Ectodermal cell (in vitro differentiated cells): ENCODE results near the gene PLEKHA1.
A peak's percentile ranks its signal among the peaks of the same experiment; 100 is the strongest.

ENCODE experiments used
- H3K27ac ChIP-seq: 2 replicates; pipeline ENCODE4 v1.7.0; 2013; ENCODE audit warnings: mild to moderate bottlenecking, low read depth, low read length; ENCODE audit not compliant: insufficient read depth, poor library complexity, severe bottlenecking
- H3K27me3 ChIP-seq: 2 replicates; pipeline ENCODE4 v1.7.0; 2013; ENCODE audit warnings: mild to moderate bottlenecking, low read length; ENCODE audit not compliant: insufficient read depth, control insufficient read depth, poor library complexity, severe bottlenecking
- H3K36me3 ChIP-seq: one replicate; pipeline ENCODE4 v1.7.0; 2013; ENCODE audit warnings: low read length; ENCODE audit not compliant: control insufficient read depth, insufficient read depth
- H3K4me1 ChIP-seq: one replicate; pipeline ENCODE4 v1.7.0; 2013; ENCODE audit warnings: low read length; ENCODE audit not compliant: control insufficient read depth, insufficient read depth
- H3K4me3 ChIP-seq: 2 replicates; pipeline ENCODE4 v1.7.0; 2013; ENCODE audit warnings: low read depth, low read length, control low read depth; ENCODE audit not compliant: insufficient read depth
- H3K9me3 ChIP-seq: 2 replicates; pipeline ENCODE4 v1.7.0; 2013; ENCODE audit warnings: mild to moderate bottlenecking, low read length, moderate library complexity; ENCODE audit not compliant: control insufficient read depth
- WGBS, 2 experiments: methylation state at CpG; one replicate each; pipeline ENCODE4 v1.1.7; 2013; ENCODE audit warnings: missing lambda C conversion rate in 2 of 2; 5-methylcytosine and 5-hydroxymethylcytosine counted together

PLEKHA1 gene

DNA sequence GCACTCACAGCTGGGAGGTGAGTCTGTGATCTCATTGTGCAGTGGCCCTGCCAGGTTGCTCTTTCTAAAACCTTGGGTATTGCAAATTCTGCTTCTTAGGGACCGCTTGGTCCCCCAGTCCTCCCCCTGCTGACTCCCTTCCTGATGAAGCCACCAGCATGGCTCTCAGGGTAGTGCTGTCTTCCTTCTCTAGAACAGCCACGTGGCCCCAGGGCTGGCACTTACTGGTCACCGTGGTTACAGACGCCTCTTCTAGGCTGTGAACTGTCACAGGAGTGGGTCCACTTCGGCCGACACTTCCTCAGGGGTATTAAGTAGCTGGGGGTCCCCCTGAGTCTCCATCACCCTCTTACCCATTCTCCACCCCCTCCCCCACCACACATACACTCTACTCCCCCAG is 84.2 kb downstream of the PLEKHA1 start:
- WGBS, 2 experiments: 70 to 82% methylated on average over 6 of the region's 6 CpGs
- no peaks in the 10 kb centered on the region for H3K9me3 ChIP-seq
- H3K27me3 ChIP-seq: peaks cover 61% of the 10 kb centered on the region
- H3K36me3 ChIP-seq: no peaks in the 10 kb centered on the region
- H3K4me1 ChIP-seq: peaks cover 12% of the 10 kb centered on the region
- no peak overlapping the region for H3K4me3 ChIP-seq
- H3K27ac ChIP-seq: no peak overlapping the region

DNA sequence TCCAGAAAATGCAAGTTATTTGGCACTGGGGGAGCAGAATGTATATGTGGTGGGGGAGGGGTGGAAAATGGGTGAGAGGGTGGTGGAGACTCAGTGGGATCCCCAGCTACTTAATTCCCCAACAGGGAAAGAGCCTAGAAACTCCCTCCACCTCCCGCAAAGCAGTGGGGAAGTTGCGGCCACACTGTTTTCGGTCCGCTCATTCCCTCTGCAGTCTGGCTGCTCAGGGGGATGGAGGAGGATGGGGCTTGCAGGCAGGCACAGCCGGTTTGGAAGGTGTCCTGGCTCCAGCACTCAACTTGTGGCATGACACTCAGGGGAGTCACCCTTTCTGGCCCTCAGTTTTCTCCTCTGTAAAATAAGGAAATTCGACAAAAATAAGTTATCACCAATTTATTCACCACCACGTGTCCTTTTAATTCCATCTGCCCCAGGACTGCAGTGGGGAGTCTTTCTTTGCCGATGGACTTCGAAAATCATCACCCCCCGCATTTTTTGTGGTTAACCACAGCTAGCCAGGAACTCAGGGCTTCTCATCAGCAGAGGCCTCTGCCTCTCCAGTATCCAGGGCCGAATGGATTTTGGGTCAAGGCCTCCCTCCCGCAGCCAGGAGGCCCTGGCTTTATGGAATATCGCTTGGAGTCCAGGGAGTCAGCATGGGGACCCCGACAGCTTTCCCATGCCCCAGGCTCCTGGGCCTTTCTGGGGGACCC is 85.2 kb downstream of the PLEKHA1 start:
- whole genome bisulfite sequencing, 2 experiments: 63 to 64% methylated on average over 14 of the region's 14 CpGs
- Histone ChIP-seq H3K4me1 (peaks cover 12% of the 10 kb centered on the region), H3K36me3 (no peaks in the 10 kb centered on the region), H3K27ac (no peak overlapping the region), H3K9me3 (no peaks in the 10 kb centered on the region), H3K27me3 (peaks cover 71% of the 10 kb centered on the region), H3K4me3 (no peak overlapping the region)

DNA sequence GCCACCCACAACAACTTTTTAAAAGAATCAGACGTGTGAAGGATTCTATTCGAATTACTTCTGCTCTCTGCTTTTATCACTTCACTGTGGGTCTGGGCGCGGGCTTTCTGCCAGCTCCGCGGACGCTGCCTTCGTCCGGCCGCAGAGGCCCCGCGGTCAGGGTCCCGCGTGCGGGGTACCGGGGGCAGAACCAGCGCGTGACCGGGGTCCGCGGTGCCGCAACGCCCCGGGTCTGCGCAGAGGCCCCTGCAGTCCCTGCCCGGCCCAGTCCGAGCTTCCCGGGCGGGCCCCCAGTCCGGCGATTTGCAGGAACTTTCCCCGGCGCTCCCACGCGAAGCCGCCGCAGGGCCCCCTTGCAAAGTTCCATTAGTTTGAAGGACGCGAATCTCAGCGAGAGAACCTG is 86.4 kb downstream of the PLEKHA1 start:
- 5 to 6% methylated on average over 40 of the region's 40 CpGs for WGBS, 2 experiments
- Histone ChIP-seq H3K36me3 (no peaks in the 10 kb centered on the region), H3K27me3 (peaks cover 83% of the 10 kb centered on the region), H3K4me3 (peak overlapping the region; percentile 40), H3K4me1 (peaks cover 12% of the 10 kb centered on the region), H3K9me3 (no peaks in the 10 kb centered on the region), H3K27ac (no peak overlapping the region)

DNA sequence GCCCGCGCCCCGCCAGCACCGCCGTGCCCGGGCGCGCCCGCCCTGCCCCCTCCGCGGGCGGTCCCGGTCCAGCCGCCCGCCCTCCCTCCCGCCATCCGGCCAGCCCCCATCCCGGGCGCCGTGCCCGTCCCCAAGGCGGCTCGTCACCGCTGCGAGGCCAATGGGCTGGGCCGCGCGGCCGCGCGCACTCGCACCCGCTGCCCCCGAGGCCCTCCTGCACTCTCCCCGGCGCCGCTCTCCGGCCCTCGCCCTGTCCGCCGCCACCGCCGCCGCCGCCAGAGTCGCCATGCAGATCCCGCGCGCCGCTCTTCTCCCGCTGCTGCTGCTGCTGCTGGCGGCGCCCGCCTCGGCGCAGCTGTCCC is 86.8 kb downstream of the PLEKHA1 start, which contains the start of gene HTRA1:
TSS of gene HTRA1 (plus strand) at position 187 of the 362 bp plus-strand sequence. CDS start at position 287, 100 bp downstream.
- peaks cover 83% of the 10 kb centered on the region for H3K27me3 ChIP-seq
- H3K9me3 ChIP-seq: no peaks in the 10 kb centered on the region
- no peak within 1 kb of the TSS for H3K27ac ChIP-seq
- H3K4me3 ChIP-seq: peak within 1 kb of the TSS; percentile 40
- 0% methylated on average over 55 to 56 of the region's 56 CpGs for WGBS, 2 experiments
- H3K36me3 ChIP-seq: no peaks in the 10 kb centered on the region
- H3K4me1 ChIP-seq: peaks cover 12% of the 10 kb centered on the region

DNA sequence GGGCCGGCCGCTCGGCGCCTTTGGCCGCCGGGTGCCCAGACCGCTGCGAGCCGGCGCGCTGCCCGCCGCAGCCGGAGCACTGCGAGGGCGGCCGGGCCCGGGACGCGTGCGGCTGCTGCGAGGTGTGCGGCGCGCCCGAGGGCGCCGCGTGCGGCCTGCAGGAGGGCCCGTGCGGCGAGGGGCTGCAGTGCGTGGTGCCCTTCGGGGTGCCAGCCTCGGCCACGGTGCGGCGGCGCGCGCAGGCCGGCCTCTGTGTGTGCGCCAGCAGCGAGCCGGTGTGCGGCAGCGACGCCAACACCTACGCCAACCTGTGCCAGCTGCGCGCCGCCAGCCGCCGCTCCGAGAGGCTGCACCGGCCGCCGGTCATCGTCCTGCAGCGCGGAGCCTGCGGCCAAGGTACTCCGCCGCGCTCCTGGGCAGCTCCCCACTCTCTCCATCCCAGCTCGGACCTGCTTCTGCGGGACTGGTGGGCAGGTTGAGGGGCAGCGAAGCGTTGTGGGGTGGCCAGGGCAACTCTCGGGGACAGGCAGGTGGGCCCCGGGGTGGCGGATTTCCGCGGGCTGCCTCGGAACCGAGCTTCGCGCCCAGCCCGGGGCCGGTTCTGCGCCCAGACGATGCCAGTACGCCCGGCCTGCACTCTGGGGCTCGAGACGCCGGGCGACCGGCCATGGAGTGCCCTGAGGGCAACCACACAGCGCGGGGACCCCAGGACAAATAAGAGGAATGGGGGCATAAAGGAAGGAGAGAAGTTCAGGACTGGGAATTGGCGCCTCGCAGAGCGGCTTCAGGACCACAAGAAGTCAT is 87.4 kb downstream of the PLEKHA1 start:
- H3K27ac ChIP-seq: no peak overlapping the region
- peaks cover 83% of the 10 kb centered on the region for H3K27me3 ChIP-seq
- WGBS, 2 experiments: 1% methylated on average over 95 of the region's 95 CpGs
- H3K36me3 ChIP-seq: no peaks in the 10 kb centered on the region
- peak overlapping the region; percentile 40 for H3K4me3 ChIP-seq
- H3K4me1 ChIP-seq: peaks cover 12% of the 10 kb centered on the region
- H3K9me3 ChIP-seq: no peaks in the 10 kb centered on the region

DNA sequence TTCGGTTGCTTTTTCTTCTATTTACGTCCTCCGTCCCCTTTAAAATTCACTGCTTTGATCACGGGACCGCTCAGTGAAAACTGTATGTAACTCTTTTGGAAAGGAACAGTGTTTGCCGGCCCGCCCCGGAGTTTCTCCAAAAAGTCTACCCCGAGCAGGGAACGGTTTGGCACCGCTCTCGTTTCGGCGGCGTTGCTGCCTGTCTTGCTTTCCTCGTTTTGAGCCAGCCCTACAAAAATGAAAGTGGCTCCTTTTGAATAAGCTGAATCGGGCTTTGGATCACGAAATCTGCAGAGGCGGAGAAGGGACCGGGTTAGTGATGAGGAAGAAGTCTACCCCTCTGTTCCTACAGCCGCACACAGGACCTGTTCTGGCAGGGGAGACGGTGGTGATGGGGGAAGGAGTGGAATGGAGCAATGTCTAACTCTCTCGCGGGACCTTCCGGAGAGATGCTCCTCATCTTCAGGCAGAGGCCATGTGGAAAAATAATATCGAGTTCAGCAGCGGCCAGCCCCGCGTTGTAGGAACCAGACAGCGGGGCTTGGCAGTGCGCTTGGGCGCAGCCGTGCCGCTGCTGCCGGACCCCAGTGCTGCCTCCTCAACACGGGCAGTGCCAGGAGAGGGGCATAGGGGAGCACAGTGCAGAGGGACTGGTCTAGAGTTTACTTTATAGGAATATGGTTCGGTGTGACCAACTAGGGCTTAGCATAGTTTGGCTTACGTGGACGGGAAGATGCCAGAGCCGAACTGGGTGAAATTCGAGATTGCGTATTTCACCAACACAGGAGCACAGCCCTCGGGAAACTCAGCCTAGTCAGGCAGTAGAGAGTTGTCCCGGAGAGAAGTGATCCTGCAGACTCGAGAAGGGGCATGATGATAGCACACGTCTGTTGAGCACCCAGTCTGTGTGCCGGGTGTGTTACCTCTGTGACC is 88.3 kb downstream of the PLEKHA1 start:
- Histone ChIP-seq H3K4me3 (peak overlapping the region; percentile 40), H3K36me3 (no peaks in the 10 kb centered on the region), H3K27ac (no peak overlapping the region), H3K4me1 (peaks cover 12% of the 10 kb centered on the region), H3K9me3 (no peaks in the 10 kb centered on the region), H3K27me3 (peaks cover 78% of the 10 kb centered on the region)
- WGBS, 2 experiments: 19% methylated on average over 47 of the region's 47 CpGs

DNA sequence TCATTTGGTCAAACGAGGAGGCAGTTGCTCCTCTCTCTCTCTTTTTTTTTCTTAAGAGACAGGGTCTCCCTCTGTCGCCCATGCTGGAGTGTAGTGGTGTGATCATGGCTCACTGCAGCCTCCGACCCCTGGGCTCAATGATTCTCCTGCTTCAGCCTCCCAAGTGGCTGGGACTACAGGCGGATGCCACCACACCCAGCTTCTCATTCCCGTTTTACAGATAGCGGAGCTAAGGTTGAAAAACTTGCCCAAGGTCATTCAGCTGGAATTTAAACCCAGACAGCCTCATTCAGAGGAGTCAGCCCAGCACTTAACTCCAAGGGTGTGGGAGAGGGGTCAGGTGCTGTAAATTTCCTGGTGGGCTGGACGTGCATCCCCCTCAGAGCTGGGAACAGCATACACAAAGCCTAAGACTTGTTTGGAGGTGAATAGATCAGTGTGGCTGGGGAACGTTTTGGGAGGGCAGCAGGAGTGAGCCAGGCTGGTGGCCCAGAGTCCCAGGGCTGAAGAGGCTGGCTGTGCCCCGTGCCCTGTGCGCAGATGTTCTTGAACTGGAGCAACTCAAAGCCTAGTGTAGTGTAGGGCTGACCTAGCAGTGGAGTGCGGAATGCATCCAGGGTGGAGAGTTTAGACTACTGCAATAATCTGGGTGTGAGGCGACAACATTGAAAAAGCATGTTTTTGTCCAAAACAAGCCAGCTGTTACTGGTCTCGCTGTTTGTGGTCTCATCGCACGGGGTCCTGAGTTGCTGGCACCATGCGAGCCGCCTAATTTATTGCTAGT is 89.2 kb downstream of the PLEKHA1 start:
- Histone ChIP-seq H3K27ac (no peak overlapping the region), H3K27me3 (peaks cover 73% of the 10 kb centered on the region), H3K4me1 (peaks cover 12% of the 10 kb centered on the region), H3K4me3 (no peak overlapping the region), H3K36me3 (no peaks in the 10 kb centered on the region), H3K9me3 (no peaks in the 10 kb centered on the region)
- 82 to 85% methylated on average over 17 of the region's 17 CpGs for WGBS, 2 experiments

DNA sequence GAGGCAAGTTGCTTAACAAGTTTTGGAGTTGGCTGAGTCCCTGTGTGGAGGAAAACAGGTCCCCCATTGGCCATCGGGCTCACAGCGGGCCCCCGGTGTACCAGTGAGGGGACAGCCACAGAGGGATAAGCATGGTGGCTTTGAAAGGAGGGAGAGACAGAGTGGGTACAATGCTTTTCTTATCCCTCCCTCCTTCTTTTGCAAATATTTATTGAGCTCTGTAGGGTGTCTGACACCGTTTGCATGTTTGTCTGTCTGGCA is 89.7 kb downstream of the PLEKHA1 start:
- Histone ChIP-seq H3K36me3 (no peaks in the 10 kb centered on the region), H3K9me3 (no peaks in the 10 kb centered on the region), H3K4me3 (no peak overlapping the region), H3K4me1 (peaks cover 12% of the 10 kb centered on the region), H3K27ac (no peak overlapping the region), H3K27me3 (peaks cover 67% of the 10 kb centered on the region)
- WGBS, 2 experiments: 89% methylated on average over 4 of the region's 4 CpGs

DNA sequence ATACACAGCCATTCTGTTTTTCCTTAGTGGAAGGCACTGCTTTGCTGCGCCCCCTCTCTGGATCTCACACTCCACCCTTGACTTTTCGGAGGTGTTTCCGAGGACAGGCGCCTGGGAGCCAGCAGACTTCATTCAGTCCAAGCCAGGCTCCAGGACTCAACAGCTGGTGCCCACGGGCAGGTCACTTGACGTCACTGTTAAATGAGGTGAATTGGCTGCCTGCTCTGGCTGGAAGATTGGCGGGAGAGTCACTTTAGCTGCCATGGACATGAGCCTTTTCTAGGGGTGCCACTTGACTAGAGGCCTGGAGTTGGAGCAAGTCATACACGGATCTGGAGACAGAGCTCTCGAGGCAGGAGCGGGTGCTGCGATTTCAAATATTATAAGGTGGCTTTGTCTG is 90.1 kb downstream of the PLEKHA1 start:
- Histone ChIP-seq H3K4me3 (no peak overlapping the region), H3K4me1 (peaks cover 12% of the 10 kb centered on the region), H3K9me3 (no peaks in the 10 kb centered on the region), H3K36me3 (no peaks in the 10 kb centered on the region), H3K27ac (no peak overlapping the region), H3K27me3 (peaks cover 63% of the 10 kb centered on the region)
- 94% methylated on average over 11 of the region's 11 CpGs for WGBS, 2 experiments
